Stimulated activated CD8-positive, alpha-beta memory T cell treated with anti-CD3 and anti-CD28 coated beads, Interleukin-12 subunit alpha, Interleukin-12 subunit beta, amount 100 ng/mL, for 4 hours (primary cell): ENCODE data around the gene STYXL2.

ENCODE experiments used
- DNase-seq: peaks from one replicate; pipeline ENCODE4 v3.0.0-alpha.2; 2020; ENCODE audit warnings: low read depth

STYXL2 gene

GRCh38 chr1:167081594-167082156 lies 12.2 kb upstream of the STYXL2 start:
- no peak for DNase-seq

GRCh38 chr1:167082511-167083027 lies 11.3 kb upstream of the STYXL2 start:
- DNase-seq, result no peak

- DNase-seq, result no peak
These were observed 10.7 kb upstream of the STYXL2 start for GRCh38 chr1:167083066-167083665.

GRCh38 chr1:167083871-167084270 lies 10.0 kb upstream of the STYXL2 start:
- no peak for DNase-seq

GRCh38 chr1:167084757-167085156 lies 9.1 kb upstream of the STYXL2 start:
- no peak for DNase-seq

- DNase-seq, result no peak
These were observed 7.8 kb upstream of the STYXL2 start for GRCh38 chr1:167086033-167086432.

GRCh38 chr1:167086768-167087167 lies 7.1 kb upstream of the STYXL2 start:
- DNase-seq, result no peak

GRCh38 chr1:167088746-167089417 lies 5.0 kb upstream of the STYXL2 start:
- DNase-seq, result no peak

GRCh38 chr1:167089939-167090313 lies 3.9 kb upstream of the STYXL2 start:
- DNase-seq, result no peak

GRCh38 chr1:167090314-167090942 lies 3.4 kb upstream of the STYXL2 start, which contains the start of gene GPA33:
Gene GPA33 (minus strand): TSS chr1:167090377. CDS start chr1:167090287, 90 bp downstream.
- no peak for DNase-seq

- no peak for DNase-seq
These were observed 1.2 kb upstream of the STYXL2 start for GRCh38 chr1:167092653-167093052.

GRCh38 chr1:167094690-167095089 lies 815 bp downstream of the STYXL2 start:
- no peak for DNase-seq

GRCh38 chr1:167095368-167095767 lies 1.5 kb downstream of the STYXL2 start:
- DNase-seq, result no peak

- DNase-seq, result no peak
These were observed 6.0 kb downstream of the STYXL2 start for GRCh38 chr1:167099851-167100250.

GRCh38 chr1:167100730-167101129 lies 6.9 kb downstream of the STYXL2 start:
- DNase-seq, result no peak

GRCh38 chr1:167101754-167102153 lies 7.9 kb downstream of the STYXL2 start:
- no peak for DNase-seq

- no peak for DNase-seq
These were observed 9.2 kb downstream of the STYXL2 start for GRCh38 chr1:167102906-167103573.

GRCh38 chr1:167104256-167104633 lies 10.4 kb downstream of the STYXL2 start:
- DNase-seq, result no peak

GRCh38 chr1:167105271-167106118 lies 11.6 kb downstream of the STYXL2 start:
- no peak for DNase-seq

- no peak for DNase-seq
These were observed 12.2 kb downstream of the STYXL2 start for GRCh38 chr1:167106119-167106461.

GRCh38 chr1:167107456-167107855 lies 13.6 kb downstream of the STYXL2 start:
- no peak for DNase-seq

GRCh38 chr1:167109125-167109524 lies 15.2 kb downstream of the STYXL2 start:
- no peak for DNase-seq
